GM12874 (cell line): ENCODE results near the gene GATAD2A.

Experiments
- CTCF ChIP-seq: IDR thresholded peaks from 2 replicates; pipeline ENCODE4 v1.5.1; 2011; ENCODE audit warnings: low read depth, mild to moderate bottlenecking, control low read depth, low read length, moderate library complexity; ENCODE audit not compliant: insufficient read depth

Gene GATAD2A

GRCh38 chr19:19368087-19368486 lies 37.4 kb upstream of the GATAD2A start:
- TF ChIP-seq CTCF = no peak

- TF ChIP-seq CTCF = no peak
Measured at GRCh38 chr19:19371059-19371458, 34.4 kb upstream of the GATAD2A start.

- TF ChIP-seq CTCF = no peak
Measured at GRCh38 chr19:19372656-19373416, 32.6 kb upstream of the GATAD2A start.

- TF ChIP-seq CTCF = no peak
Measured at GRCh38 chr19:19379527-19379926, 25.9 kb upstream of the GATAD2A start.

- no peak for TF ChIP-seq CTCF
Measured at GRCh38 chr19:19381007-19381926, 24.2 kb upstream of the GATAD2A start.

GRCh38 chr19:19382118-19382517 lies 23.4 kb upstream of the GATAD2A start:
- no peak for TF ChIP-seq CTCF

GRCh38 chr19:19384486-19384885 lies 21.0 kb upstream of the GATAD2A start:
- no peak for TF ChIP-seq CTCF
